CD4-positive, alpha-beta T cell treated with Interleukin-6 at 100 ng/mL for 8 hours (primary cell): Measurements from ENCODE around the gene SORL1.

Source experiments
- DNase-seq: peaks from one replicate; pipeline ENCODE4 v3.0.0-alpha.2; 2020; ENCODE audit warnings: mixed read lengths, low spot score

The SORL1 gene

DNA sequence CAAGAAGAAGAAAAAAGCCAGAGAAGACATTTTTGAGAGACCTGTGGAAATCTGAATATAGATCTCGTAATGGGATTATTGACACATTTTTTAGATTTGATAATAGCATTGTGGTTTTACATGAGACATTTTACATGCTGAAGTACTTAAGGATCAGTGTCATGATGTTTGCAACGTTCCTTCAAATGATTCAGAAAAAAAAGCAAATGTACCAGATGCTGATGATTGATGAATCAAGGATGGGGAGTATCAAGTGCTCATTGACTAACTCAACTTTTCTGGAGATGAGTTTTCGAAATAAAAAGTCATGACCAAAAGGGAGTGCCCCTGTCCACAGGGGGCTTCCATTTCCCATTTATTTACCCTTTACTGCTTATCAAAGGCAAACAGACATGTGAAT is 207.7 kb downstream of the SORL1 start:
- no peak for DNase-seq

GRCh38 chr11:121661880-121662486 is 209.9 kb downstream of the SORL1 start:
- no peak for DNase-seq

- DNase-seq = no peak
Observed at GRCh38 chr11:121664144-121664543, 212.0 kb downstream of the SORL1 start.

DNA sequence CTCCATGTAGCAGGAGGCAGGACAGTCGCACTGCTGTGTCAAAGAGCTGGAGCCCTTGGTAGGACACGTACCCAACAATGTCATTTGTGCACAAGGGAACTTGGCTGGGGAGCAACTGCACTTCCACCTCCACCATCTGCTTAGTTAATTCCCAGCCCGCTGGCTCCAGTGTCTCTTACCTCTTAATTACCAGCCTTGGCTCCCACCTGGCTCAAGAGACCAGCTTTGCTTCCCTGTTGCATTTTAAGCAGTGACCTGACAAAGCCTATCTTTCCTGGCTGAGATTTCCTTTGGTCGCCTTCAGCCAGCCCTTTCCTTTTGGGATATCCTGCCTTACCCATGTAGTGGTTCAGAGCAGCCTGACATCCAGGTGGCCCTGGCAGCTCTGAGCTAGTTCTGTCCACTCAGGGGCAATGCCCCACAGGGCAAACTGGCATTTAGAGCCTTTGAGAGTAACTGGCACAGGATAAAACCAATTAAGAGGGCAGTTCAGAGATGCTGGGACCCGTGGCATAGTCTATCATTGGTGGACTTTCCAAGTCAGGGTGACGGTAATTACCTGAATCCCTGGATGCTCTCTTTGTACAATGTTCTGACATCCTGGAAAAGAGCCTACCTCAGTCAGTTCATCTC is 213.2 kb downstream of the SORL1 start:
- no peak for DNase-seq

DNA sequence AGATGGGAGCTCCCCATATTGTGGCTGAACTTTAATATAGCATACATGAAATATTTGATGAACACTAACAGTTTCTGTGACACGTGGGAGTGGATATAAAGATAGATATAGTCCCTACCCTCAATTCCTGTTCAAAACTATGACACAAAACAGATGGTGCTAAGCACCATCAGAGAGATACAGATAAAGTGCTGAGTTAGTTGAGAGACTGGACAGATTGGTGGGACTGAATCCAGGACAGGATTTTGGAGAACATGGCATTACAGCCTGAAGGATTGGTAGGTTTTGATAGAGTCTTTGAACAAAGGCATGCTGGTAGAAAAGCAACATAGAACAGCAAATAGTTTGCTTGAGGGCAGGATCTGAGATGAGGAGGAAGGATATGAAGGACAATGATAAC is 215.7 kb downstream of the SORL1 start:
- DNase-seq = no peak

DNA sequence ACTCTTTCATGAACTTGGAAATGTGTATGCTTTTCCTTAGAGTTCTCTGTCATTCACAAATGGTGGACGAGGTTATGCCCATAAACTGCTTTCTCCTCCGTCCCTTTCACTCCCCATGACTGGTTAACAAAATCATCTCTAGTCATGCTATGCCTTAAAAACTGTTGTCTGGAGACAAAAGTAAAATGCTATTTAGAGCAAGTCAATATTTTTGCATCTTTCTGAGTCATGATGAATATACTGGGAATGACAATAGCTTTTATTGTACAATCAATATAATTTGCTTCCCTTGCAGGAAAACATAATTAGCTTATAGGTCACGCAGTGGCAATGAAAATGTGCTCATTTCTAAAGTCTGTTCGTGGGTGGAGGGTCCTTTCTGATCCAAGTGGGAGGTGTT is 217.3 kb downstream of the SORL1 start:
- no peak for DNase-seq

DNA sequence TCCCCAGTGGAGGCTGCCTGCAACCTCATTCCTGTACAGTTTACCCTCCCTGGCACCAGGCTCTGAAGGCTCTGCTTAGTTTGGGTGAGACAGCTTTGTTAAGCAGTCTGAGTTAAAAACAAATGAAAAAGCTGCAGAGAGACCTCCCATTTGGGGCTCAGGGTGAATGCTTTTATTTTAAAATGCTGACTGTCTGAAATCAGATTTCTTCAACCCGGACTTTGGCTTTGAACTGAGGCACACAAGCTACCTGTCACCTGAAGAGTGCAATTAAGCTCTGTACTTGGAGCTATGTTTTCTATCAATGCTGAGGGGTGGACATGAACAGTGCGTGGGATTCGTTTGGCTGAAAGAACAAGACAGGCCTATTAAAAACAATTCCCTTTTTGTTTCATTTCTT is 218.2 kb downstream of the SORL1 start:
- DNase-seq = no peak

DNA sequence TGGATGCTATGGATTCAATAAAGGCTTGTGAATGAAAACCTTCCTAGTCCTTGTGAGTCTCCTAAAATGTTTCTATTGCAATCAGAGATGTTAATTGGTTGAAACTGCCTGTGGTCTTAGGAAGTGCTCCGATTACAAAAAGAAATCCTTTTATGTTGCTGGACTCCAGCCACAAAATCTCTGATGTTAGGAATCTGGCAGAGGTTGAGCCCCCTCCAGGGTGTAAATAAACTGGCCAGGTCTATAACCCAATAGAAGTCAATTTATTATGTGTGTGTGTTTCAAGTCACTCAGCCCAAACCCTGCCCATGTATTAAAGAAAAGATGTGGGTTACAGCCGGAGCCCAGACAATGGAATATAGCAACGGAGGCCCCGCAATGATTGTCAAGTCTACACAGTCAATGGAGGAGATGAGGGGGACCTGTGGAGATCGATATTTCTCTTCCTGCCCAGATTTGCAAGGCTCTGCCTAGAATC is 218.7 kb downstream of the SORL1 start:
- DNase-seq = no peak

- DNase-seq = no peak
Observed at GRCh38 chr11:121671283-121672168, 219.4 kb downstream of the SORL1 start.

DNA sequence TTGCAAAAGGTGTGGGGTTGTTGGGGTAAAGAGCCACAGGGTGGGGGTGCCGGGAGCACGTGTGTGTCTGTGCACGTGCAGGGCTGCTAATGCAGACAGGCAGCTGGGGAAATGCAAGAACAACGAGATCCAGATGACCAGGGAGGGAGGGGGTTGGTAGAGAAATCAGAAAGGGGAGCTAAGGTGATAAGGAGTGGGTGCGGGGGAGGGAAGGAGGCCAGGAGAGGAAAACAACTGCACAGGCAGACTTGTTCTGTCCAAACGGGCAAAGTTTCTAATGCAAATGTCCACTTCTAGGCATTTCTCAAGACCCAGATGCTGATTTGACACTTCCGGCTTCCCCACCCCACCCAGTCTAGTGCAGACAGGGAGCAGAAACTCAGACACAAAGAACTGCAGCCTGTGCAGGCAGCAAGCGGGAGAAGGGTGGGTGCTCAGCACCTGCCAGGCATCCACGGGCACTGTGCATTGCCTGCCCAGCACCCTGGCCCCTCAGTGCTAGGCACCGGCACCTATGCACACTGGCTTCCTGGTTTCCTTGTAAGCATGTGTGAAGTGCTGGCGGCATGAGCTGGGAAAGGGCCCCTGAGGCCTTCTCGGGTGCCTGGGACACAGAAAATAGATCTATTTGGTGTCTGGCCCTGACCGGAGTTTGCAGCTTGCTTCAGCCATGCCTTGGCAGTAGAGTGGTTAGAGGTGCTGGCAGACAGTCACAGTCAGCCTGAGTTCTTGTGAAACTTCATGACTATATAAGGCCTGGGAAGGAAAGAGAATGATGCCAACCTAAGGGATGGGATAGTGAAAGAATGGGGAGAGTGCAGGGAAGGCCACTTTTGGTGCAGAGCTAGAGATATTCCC is 220.7 kb downstream of the SORL1 start:
- DNase-seq = no peak

GRCh38 chr11:121681550-121682268 is 229.6 kb downstream of the SORL1 start:
- no peak for DNase-seq
